Thoracic aorta (tissue), 2 donors: ENCODE results near the gene ERAP2. TPM values are rescaled to one million over a fixed set of nuclear protein-coding genes. Genes with fewer than 3 reads are reported as not detected.

Source experiments
- ATAC-seq: fragments of 150-250 bp; one replicate; pipeline ENCODE4 v1.8.0; 2017; ENCODE audit warnings: low read depth; ENCODE audit not compliant: insufficient number of reproducible peaks, low FRiP score
- DNase-seq: peaks from one replicate; pipeline ENCODE4 v3.0.0-alpha.2; 2020; ENCODE audit warnings: low spot score
- H3K27ac ChIP-seq, 2 donors: fragments of 200-600 bp; sonication (generic); 1 replicate in 1 of 2; 2 replicates in 1 of 2; pipeline ENCODE4 v1.5.1; 2016; ENCODE audit warnings: mild to moderate bottlenecking in 2 of 2, moderate library complexity in 2 of 2
- H3K27me3 ChIP-seq: fragments of 200-600 bp; sonication (generic); replicated peaks from 2 replicates; pipeline ENCODE4 v1.6.0; 2016; ENCODE audit warnings: mild to moderate bottlenecking; ENCODE audit not compliant: insufficient read depth
- H3K36me3 ChIP-seq: fragments of 200-600 bp; sonication (generic); one replicate; pipeline ENCODE4 v1.5.1; 2016
- H3K4me1 ChIP-seq, 2 donors: fragments of 200-600 bp; sonication (generic); 1 replicate in 1 of 2; 2 replicates in 1 of 2; pipeline versions ENCODE4 v1.5.1 to v1.6.0; 2016; ENCODE audit warnings: low read depth in 2 of 2, mild to moderate bottlenecking in 1 of 2; ENCODE audit not compliant: control insufficient read depth in 1 of 2
- H3K4me3 ChIP-seq: fragments of 200-600 bp; sonication (generic); 2 replicates; pipeline ENCODE4 v1.5.1; 2016; ENCODE audit warnings: mild to moderate bottlenecking
- H3K9me3 ChIP-seq: fragments of 200-600 bp; sonication (generic); 2 replicates; pipeline ENCODE4 v1.5.1; 2016
- total RNA-seq, 2 donors: library from RNA; depleted of rRNA; stranded (reverse); fragments of >200 nt; gene quantifications; one replicate each; pipeline versions ENCODE4 v1.1.0 to v1.2.3, GENCODE V29; 2016
- TF ChIP-seq, protein P1 (sequence below): fragments of 200-600 bp; sonication (generic); IDR thresholded peaks from one replicate; pipeline ENCODE4 v1.5.1; 2019; ENCODE audit warnings: antibody characterized with exemption

ERAP2 gene
- total RNA-seq, 2 donors from 2014 or later, result 15.8 to 18.3 TPM

DNA sequence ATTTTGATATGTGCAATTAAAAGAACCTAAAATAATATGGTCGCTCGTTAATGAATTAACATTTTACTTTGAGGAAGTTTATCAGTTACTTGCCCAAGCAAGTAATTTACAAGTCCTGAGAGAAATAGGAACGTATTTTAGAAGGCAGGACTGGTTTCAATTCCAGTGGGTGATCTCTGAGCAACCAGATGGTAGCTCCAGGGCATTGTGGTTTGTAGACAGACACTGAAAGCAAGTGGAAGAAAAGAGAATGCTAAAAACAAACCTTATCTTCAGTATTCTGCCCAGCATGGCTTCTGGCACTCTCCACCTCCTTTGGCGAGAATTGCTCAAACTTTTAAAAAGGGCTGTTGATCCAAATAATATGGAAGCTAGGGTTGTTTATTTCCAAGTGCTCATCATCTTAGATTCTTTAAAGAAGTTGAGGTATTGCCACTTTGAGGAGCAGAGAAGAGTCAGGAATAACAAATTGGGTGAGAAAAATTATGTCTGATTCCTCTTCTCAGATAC, 31.8 kb upstream of the ERAP2 start:
- ATAC-seq (no peak), DNase-seq (no peak)
- Histone ChIP-seq H3K36me3 (no peaks in the 10 kb centered on the region), H3K9me3 (no peaks in the 10 kb centered on the region), H3K27ac (no peak overlapping the region), H3K4me1 (no peaks in the 10 kb centered on the region), H3K27me3 (no peaks in the 10 kb centered on the region), H3K4me3 (no peak overlapping the region)
- TF ChIP-seq, protein P1, sequence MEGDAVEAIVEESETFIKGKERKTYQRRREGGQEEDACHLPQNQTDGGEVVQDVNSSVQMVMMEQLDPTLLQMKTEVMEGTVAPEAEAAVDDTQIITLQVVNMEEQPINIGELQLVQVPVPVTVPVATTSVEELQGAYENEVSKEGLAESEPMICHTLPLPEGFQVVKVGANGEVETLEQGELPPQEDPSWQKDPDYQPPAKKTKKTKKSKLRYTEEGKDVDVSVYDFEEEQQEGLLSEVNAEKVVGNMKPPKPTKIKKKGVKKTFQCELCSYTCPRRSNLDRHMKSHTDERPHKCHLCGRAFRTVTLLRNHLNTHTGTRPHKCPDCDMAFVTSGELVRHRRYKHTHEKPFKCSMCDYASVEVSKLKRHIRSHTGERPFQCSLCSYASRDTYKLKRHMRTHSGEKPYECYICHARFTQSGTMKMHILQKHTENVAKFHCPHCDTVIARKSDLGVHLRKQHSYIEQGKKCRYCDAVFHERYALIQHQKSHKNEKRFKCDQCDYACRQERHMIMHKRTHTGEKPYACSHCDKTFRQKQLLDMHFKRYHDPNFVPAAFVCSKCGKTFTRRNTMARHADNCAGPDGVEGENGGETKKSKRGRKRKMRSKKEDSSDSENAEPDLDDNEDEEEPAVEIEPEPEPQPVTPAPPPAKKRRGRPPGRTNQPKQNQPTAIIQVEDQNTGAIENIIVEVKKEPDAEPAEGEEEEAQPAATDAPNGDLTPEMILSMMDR, result no peak

GRCh38 chr5:96851312-96852062, 24.8 kb upstream of the ERAP2 start:
- H3K36me3 ChIP-seq, result no peaks in the 10 kb centered on the region
- TF ChIP-seq, protein P1, result no peak
- no peaks in the 10 kb centered on the region for H3K27me3 ChIP-seq
- ATAC-seq (no peak), DNase-seq (no peak)
- peaks cover 0 to 5% of the 10 kb centered on the region in 2 donors for H3K4me1 ChIP-seq
- no peak overlapping the region for H3K27ac ChIP-seq
- H3K9me3 ChIP-seq, result no peaks in the 10 kb centered on the region
- no peak overlapping the region for H3K4me3 ChIP-seq

GRCh38 chr5:96852759-96853158, 23.5 kb upstream of the ERAP2 start:
- Histone ChIP-seq H3K9me3 (no peaks in the 10 kb centered on the region), H3K36me3 (no peaks in the 10 kb centered on the region), H3K27me3 (no peaks in the 10 kb centered on the region), H3K4me1 (peaks cover 0 to 5% of the 10 kb centered on the region in 2 donors), H3K27ac (no peak overlapping the region), H3K4me3 (no peak overlapping the region)
- ATAC-seq, result no peak
- TF ChIP-seq, protein P1, result no peak
- no peak for DNase-seq

- Histone ChIP-seq H3K36me3 (no peaks in the 10 kb centered on the region), H3K9me3 (no peaks in the 10 kb centered on the region), H3K4me3 (no peak overlapping the region), H3K27ac (no peak overlapping the region), H3K27me3 (no peaks in the 10 kb centered on the region), H3K4me1 (peaks cover 0 to 5% of the 10 kb centered on the region in 2 donors)
- ATAC-seq (no peak), DNase-seq (no peak)
- TF ChIP-seq, protein P1, result no peak
Measured at GRCh38 chr5:96854067-96854466, 22.2 kb upstream of the ERAP2 start.

DNA sequence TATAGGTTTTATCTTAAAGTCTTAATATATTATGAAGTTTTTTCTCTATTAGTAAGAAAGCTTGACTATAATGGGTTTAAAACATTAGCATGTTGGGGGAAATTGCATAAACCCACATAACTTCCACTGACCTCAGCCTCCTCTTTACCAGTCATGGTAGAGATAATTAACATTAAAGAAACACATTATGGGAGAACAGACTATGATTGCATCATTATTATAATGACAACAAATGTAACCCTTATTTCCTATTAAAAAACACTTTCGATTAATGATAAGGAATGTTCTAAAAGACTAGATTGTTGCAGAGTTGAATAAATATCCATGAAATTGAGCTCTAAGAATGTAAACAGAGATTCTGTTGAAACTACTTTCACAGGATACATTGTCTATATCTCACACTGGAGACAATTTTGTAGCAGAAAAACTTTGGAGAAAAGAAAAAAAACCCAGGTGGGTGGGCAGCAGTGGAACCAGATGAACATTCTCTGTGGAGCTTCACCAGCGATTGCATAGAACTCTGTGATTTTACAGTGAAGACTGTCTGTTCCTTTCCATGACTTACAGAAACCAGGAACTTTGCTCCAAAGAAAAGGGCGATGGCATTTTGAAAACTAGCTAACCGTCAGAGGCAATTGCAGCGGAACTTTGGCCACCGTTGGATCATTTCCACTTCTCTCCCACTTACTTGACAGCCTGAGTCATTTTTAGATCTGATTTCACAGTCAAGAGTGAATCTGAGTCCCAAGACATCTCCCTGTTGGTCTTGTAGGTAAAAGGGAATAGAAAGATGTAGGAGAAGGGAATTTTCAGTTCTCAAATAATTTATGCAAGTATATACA, 21.0 kb upstream of the ERAP2 start:
- Histone ChIP-seq H3K4me3 (no peak overlapping the region), H3K9me3 (no peaks in the 10 kb centered on the region), H3K27ac (no peak overlapping the region), H3K27me3 (no peaks in the 10 kb centered on the region), H3K4me1 (peaks cover 0 to 5% of the 10 kb centered on the region in 2 donors), H3K36me3 (no peaks in the 10 kb centered on the region)
- no peak for DNase-seq
- TF ChIP-seq, protein P1, result no peak
- ATAC-seq, result no peak
